ENCODE results near the gene NUDT8.
"Not testable (repeated sequence)": the region's sequence is repeated elsewhere in the genome, so short reads cannot be mapped to it uniquely, and the experiment has no call there.

NUDT8 gene

DNA sequence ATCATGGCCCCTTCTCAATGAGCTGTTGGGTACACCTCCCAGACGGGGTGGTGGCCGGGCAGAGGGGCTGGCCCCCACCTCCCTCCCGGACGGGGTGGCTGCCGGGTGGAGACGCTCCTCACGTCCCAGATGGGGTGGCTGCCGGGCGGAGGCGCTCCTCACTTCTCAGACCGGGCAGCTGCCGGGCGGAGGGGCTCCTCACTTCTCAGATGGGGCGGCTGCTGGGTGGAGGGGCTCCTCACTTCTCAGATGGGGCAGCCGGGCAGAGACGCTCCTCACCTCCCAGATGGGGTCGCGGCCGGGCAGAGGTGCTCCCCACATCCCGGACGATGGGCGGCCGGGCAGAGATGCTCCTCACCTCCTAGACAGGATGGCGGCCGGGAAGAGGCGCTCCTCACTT, 31.8 kb downstream of the NUDT8 start:
- FAIRE-seq; DNase-seq (ENCODE audit: insufficient read length, low spot score): not testable (repeated sequence)

GRCh38 chr11:67597458-67597857, 32.3 kb downstream of the NUDT8 start:
- FAIRE-seq; DNase-seq (ENCODE audit: insufficient read length, low spot score): not testable (repeated sequence)

DNA sequence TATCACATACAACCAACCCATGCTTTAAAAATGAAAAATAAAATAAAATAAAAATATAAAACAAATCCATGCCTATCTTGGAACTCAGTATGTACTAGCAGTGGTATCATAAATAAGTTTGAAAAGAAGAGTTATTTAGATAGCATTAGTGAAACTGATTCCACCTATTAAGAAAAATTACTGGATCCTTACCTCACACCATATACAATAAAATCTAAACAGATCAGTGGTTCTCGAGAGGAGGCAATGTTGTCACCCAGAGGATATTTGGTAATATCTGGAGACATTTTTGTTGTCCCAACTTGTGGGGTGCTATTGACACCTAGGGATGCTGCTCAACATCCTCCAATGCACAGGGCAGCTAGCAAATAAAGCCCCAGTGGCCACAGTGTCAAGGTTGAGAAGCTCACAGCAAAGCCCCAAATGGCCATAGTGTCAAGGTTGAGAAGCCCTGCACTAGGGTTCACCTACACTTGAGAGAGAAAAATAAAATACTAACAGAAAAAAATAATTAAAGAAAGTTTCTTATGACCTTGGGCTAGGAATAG, 32.9 kb downstream of the NUDT8 start:
- DNase-seq (ENCODE audit: insufficient read length, low spot score): no peak
- FAIRE-seq: no peak

DNA sequence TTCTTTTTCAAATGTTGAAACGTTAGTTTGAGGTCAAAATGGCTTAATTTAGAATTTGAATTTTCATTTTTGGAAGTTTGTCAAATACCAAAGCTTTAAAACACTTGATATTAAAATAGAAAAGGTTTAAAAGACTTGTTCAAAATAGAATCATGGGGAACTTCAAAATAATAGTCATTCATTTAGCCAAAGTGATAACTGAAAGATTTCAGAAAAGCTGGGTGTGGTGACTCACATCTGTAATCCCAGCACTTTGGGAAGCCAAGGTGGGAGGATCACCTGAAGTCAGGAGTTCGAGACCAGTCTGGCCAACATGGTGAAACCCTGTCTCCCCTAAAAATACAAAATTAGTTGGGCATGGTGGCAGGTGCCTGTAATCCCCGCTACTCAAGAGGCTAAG, 35.3 kb downstream of the NUDT8 start:
- DNase-seq (ENCODE audit: insufficient read length, low spot score) (no peak), FAIRE-seq (no peak)

GRCh38 chr11:67593565-67593905, 36.2 kb downstream of the NUDT8 start:
- FAIRE-seq (no peak), DNase-seq (ENCODE audit: insufficient read length, low spot score) (no peak)

- FAIRE-seq: no peak
- DNase-seq (ENCODE audit: insufficient read length, low spot score): no peak
Observed at GRCh38 chr11:67592880-67593564, 36.7 kb downstream of the NUDT8 start.

- not testable (repeated sequence) for DNase-seq (ENCODE audit: insufficient read length, low spot score); FAIRE-seq
Observed at GRCh38 chr11:67588899-67589415, 40.8 kb downstream of the NUDT8 start.

DNA sequence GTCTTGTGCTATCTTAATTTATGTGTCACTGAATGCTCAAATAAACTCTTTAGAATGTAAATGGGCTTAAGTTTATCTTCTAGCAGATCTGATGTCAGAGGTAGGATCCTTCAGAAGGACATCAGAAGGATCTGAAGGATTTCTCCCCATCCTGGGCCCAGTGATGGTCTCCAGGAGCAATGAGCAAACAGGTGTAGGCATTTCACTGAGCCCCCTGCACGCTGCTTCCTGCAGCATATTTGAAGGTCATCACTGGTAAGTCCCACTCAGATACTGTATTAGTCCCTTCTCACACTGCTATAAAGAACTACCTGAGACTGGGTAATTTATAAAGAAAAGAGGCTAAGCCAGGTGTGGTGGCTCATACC, 41.6 kb downstream of the NUDT8 start:
- DNase-seq (ENCODE audit: insufficient read length, low spot score) (no peak), FAIRE-seq (no peak)

DNA sequence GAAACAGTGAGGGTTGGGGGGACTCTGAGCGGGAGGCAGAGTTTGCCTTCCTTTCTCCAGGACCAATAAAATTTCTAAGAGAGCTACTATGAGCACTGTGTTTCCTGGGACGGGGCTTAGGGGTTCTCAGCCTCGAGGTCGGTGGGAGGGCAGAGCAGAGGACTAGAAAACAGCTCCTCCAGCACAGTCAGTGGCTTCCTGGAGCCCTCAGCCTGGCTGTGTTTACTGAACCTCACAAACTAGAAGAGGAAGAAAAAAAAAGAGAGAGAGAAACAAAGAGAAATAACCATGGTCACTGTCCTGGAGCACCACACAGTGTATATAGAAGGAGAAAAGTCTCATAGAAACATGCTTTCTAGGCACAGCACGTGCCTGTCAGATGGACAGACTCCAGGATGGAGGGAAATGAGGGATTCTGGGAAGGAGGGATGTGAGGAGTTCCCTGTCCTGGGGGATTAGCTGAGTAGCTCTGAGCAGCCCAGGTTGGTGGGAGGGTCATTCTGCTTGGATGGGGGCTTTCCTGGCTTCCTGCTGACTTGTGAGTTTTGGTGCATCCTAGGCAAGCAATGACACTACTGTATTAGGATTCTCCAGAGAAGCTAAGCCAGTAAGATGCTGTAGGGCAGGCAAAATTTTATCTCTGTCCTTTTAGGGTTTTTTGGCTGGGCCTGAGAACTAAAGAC, 43.0 kb downstream of the NUDT8 start:
- DNase-seq (ENCODE audit: insufficient read length, low spot score) (no peak), FAIRE-seq (peak; percentile 31)

DNA sequence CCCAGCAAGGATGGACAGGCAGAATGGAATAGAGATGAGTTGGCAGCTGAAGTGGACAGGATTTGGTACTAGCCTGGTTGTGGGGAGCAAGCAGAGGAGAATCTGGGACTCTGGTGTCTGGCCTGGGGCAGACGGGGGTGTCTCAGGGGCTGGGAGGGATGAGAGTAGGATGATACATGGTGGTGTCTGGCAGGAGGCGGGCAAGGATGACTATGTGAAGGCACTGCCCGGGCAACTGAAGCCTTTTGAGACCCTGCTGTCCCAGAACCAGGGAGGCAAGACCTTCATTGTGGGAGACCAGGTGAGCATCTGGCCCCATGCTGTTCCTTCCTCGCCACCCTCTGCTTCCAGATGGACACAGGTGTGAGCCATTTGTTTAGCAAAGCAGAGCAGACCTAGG, 43.8 kb downstream of the NUDT8 start:
- FAIRE-seq: no peak
- DNase-seq (ENCODE audit: insufficient read length, low spot score): no peak

GRCh38 chr11:67584881-67585873, 44.6 kb downstream of the NUDT8 start:
- no peak for DNase-seq (ENCODE audit: insufficient read length, low spot score)
- FAIRE-seq: no peak

- no peak for DNase-seq (ENCODE audit: insufficient read length, low spot score)
- FAIRE-seq: no peak
Observed at GRCh38 chr11:67584205-67584880, 45.4 kb downstream of the NUDT8 start.

- FAIRE-seq (peak; percentile 59), DNase-seq (ENCODE audit: insufficient read length, low spot score) (peak; percentile 75)
Observed at GRCh38 chr11:67583247-67584204, 46.2 kb downstream of the NUDT8 start, which contains the start of gene GSTP1. Gene GSTP1 (plus strand): TSS chr11:67583812. CDS start chr11:67583844, 32 bp downstream.

GRCh38 chr11:67582011-67582410, 47.7 kb downstream of the NUDT8 start:
- no peak for FAIRE-seq

DNA sequence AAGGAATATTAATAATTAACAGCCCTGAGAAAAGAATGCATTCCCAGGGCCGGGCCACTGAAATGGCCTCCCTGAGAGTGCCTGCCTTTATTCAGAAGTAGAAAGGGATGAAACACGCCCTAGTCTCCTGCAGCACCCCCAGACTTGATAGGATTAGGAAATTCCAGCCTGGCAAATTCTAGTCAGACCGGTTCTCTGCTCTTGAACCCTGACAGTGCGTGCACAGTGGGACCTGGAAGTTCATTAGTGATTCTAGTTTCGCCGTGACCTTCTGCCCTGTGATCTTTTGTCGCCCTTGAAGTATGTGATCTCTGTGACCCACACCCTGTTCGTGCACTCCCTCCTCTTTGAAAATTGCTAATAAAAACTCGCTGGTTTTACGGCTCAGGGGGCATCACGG, 48.3 kb downstream of the NUDT8 start:
- peak; percentile 8 for FAIRE-seq
- no peak for DNase-seq (ENCODE audit: insufficient read length, low spot score)

More at GRCh38 chr11:67582011-67582410, 47.7 kb downstream of the NUDT8 start:
- no peak for DNase-seq (ENCODE audit: insufficient read length, low spot score)

GRCh38 chr11:67577951-67578350, 51.8 kb downstream of the NUDT8 start:
- FAIRE-seq (no peak), DNase-seq (ENCODE audit: insufficient read length, low spot score) (no peak)
